ENCODE results near the gene CST3.

CST3 gene

DNA sequence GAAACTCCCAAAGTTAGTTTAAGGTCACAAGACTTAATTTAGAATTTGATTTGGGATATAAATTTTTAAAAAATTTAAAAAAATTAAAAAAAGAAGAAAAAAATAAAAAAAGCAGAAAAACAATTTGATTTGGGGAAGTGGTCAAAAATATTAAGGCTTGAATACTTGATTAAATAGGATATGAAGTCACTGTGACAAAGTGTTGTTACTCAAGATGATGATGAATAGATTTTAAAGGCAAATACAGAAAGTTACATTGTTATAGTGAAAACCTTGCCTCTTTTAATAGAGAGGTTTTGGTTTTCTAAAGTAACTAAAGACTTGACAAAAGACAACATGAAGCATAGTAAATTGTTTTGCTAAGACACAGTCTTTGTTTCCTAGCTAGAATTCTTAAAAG lies 39.3 kb downstream of the CST3 start:
- DNase-seq = no peak

DNA sequence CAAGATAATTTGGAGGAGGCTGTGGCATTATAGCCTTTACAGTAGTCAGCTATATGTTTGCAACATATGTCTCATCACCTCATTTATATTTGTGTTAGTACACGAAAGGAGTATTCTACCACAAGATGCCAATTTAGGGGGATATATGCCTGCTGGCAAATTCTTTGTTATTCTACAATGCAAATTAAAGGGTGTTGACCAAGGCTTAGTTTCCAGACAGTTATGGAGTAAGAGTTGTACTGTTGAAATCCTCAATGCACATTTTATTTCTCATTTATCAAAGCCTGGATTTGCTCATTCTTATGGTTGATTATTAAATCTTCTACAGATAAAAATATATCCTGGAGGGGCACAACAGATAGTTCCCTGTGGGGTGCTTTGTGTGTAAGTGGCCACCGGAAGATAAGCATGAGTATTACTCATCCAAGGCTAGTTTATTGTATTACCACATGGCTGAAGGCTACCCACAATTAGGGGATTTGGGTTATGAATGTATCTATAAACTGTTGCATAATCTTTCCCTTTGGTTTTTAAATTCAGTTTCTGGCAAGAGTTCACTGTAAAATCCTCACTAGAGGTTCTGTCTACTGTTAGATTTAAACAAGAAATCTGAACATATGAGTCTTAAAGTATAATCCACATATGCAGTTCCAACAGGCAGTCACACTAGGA lies 41.0 kb downstream of the CST3 start:
- DNase-seq = no peak

DNA sequence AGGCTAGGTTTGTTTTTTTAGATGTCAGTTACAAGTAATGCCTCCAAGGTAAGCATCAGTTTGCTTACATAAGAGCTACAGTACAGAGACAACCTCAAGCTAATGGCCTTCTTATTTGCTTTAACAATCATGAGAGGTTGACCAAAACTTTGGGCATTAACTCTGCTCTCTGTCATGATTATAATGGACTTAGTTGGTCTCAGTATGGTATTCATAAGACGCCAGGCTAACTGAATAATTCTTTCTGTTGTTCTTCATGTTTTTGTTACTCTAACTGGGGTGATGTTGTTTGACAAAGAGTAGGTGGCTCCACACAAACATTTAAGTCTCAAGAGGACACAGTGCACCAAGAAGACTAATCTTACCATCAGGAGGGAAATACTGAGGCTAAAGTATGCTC lies 41.8 kb downstream of the CST3 start:
- DNase-seq = no peak

DNA sequence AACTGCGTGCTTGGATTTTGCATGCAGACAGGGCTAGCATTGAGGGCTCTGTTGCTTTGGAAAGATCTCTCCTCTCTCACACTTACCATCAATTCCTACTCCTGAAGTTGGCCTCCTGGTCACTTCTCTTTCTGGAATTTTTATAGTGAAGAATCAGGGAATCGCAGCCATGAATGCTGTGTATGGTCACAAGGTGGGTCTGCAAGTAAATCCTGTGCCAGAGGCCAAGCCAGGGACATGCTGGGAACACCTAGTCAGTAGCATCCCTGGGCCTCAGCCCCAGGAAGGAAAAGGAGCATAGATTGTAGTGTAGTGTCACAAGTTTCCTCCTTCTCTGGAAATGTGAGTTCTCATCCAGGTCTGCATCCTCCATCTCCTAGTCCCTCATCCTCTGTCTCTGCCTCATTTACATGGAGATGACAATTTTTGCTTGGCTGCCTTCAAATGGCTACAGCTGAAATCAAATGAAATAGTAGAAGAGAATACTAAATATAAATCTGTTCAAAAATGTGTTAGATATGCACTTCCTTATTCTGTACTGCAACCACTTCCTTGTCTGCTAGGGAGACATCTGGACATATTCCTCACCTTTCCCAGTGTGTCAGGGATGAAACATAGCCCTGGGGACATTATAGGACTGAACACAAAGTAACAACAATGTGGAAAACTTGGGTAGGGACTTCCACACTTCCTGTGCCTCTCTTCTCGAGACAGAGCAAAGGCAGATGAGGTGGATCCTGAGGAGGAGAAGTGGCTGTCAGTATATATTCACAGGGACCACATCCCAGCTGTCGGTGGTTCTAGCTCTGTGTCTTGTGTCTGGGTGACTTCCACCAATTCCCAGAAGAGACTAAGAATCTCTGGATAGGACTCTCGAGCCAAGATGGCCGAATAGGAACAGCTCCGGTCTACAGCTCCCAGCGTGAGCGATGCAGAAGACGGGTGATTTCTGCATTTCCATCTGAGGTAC lies 49.0 kb downstream of the CST3 start:
- DNase-seq = no peak

DNA sequence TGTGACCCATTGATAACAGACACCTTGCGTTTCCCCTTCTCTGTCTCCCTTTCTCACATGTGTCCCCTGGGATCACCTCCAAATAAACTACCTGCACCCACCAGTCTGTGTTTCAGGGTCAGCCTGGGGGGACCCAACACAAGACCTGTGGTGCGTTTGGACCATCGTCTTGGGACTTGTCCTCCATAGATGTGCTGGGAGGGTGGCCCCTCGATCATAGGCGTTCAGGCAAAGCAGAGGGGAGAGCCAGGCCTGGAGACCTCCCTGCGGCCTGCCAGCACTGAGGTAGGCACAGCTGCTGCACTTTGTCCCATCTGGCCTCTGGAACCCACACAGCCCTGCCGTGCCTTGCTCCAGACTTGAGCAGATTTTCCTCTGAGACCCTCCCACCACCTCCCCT lies 50.1 kb downstream of the CST3 start:
- DNase-seq = no peak

DNA sequence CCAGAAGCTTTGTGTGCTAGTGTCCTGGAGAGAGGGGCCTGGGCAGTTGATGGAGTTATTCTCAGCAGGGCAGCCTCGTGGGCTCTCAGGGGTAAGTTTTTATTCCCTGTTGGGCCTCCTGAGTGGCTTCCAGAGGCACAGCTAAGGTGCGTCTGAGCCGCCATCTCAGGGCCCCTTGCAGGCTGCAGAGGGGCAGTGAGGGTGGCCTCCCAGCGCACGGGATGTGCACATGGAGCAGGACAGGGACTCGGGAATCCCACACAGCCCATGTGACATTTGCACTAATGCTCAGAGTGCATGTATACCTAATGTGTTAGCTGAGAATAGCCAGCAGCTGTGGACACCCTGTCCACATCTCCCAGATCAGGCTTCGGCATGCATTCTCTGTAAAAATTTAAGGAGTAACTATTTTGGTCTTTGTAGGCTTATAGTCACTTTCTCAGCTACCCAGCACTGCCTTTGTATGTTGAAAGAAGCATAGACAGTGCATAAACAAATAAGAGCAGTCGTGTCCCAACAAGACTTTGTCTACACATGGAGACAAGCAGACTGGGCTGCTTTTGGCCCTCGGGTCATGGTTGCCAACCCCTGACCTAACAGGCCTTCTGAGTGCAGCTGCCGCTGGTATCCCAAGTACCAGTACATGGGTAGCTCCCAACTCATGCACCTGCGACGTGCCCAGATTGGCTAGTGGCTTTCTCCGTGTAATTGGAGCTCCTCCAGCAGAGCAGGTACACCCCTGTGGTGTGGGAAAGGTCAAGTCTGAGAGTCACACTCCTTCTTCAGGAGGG lies 50.8 kb downstream of the CST3 start:
- DNase-seq = no peak

DNA sequence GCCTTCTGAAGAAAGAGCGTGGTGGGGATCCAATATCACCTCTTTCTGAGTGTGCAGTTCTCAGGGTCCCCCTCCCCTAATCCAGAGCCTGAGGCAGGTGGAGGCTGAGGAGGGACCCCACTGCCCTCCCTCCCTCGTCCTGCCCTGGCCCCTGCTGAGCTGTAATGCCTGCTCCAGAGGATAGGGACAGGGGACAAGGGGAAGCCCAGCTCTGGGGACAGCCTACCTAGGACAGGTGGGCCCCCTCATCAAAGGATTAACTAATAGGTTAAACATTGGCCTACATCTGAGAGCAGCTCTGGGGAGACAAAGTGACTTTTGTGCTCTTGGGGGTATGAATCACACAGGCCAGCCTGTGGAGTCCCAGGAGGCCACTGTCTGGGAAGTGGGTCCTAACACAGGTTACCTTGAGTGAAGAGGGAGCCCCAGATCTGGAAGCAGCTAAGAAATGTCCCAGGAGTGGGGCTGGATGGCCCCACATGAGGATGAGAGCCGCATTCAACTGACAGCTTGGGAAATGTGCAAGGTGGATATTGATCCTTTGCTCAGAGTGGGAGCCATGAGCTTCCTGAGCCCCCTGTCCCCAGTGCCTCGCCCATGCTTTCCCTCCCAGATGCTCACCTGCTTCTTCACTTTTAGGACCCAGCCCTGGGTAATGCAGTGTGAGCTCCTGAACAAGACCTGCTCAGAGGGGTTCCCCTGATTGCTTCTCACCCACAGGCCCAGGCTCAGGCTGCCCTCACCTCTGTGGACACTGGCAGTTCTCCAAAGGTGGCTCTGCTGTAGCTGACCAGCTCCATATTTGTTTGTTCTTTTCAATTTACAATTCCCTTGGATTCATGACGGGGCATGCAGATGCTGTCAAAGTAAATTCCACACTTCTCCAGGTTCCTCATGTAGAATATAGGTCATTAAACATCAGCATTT lies 51.7 kb downstream of the CST3 start:
- DNase-seq = no peak

DNA sequence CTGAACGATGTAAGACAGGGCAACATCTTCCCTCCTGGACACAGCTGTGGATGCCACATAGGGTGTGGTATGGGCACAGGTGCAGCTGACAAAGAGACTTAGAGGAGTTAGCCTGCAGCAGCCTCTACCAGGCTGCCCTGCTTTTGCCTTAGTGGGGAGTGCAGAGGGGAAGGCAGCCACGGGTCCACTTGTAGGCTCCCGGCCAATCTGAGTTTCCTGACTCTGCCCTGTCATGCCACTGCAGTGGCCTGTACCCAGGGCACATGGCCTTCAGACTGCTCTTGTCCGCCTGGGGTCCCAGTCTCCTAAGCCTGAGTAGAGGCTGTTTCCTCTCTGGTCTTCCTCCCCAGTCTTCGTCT lies 52.3 kb downstream of the CST3 start:
- no peak for DNase-seq

DNA sequence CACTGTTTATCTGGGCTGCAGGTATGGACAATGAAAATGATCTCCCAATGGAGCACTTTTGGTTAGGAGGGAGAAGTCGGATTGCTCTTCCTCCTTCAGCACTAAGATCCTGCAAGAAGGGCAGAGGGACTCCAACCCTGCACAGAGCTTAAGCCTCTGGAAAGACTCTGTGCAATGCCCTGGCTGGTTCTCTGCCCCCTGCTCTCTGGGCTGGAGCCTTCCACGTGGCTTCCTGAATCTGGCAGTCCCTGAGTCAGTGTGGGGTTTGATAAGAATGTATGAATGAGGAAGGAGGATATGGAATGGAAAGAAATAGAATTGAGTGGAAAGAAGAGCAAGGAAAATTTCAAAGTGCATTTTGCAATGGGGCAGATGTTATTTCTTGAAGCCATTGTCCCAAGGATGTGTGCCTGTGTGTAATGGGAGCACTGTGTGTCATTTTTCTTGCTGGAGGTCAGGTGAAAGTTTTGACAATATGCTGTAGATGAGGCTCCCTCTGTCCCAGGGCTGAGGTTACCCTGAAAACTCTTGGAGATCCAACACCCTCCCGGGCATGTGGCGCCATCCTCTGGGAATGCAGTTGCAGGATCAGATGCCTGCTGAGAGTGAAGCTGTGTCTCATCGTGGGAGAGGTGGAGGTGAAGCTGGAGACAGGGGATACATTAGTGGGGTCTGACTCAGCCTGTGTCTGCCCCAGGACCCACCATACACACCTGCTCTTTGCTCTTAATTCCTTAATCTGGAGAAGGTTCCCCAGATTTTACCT lies 53.1 kb downstream of the CST3 start:
- DNase-seq = no peak

Data from EL (cell line).